ENCODE data around the gene DNAH1. TPM values are rescaled to one million over a fixed set of nuclear protein-coding genes. Genes with fewer than 3 reads are reported as not detected.

DNAH1 gene
- total RNA-seq, 1 donor from 2014 or later: 8.9 TPM

DNA sequence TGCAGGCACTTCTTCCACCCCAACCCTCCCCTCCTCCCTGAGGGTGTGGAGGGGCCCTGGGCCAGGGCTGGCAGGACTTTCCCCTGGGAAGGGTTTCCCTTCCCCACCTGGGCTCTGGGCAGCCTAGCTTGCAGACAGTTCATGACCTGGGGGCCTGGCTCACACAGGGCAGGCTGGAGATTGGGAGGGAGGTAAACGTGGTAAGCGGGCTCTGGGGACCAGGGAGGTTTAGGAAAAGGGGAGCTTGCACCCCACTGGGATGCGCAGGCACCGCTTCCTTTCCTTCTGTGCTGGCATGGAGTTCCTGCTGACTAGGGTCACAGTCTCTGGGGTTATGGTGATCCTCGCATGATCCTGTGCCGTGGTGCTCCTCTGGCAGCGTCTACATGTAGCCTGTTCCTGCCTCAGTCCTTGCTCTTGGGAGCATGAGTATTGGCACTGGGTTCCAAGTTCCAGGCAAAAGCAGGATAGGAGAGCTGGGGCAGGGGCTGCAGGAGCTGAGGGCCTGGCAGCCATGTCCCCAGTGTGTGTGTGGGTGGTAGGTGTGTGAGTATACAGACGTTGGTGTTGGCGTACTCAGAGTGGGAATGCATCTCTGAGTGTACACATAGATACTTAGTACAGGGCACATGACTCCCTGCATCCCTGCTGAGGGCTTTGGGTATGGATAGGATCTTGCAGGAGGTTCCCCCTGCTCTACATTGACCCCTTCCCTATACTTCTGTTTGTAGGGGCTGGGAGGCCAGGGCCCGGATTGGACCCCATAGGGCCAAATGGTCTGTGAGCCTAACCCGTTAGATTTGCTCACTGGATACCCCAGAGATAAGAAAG lies 21.6 kb upstream of the DNAH1 start:
- H3K4me3 Mint-ChIP-seq (ENCODE audit: unreplicated experiment): no peak overlapping the region
- no peaks in the 10 kb centered on the region for H3K36me3 Mint-ChIP-seq (ENCODE audit: unreplicated experiment)
- TF ChIP-seq, protein P1, sequence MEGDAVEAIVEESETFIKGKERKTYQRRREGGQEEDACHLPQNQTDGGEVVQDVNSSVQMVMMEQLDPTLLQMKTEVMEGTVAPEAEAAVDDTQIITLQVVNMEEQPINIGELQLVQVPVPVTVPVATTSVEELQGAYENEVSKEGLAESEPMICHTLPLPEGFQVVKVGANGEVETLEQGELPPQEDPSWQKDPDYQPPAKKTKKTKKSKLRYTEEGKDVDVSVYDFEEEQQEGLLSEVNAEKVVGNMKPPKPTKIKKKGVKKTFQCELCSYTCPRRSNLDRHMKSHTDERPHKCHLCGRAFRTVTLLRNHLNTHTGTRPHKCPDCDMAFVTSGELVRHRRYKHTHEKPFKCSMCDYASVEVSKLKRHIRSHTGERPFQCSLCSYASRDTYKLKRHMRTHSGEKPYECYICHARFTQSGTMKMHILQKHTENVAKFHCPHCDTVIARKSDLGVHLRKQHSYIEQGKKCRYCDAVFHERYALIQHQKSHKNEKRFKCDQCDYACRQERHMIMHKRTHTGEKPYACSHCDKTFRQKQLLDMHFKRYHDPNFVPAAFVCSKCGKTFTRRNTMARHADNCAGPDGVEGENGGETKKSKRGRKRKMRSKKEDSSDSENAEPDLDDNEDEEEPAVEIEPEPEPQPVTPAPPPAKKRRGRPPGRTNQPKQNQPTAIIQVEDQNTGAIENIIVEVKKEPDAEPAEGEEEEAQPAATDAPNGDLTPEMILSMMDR (IDR thresholded peaks at IDR 0.05; ENCODE audit: partially characterized antibody, unreplicated experiment): no peak
- H3K9me3 Mint-ChIP-seq (ENCODE audit: unreplicated experiment): peaks cover 3% of the 10 kb centered on the region
- peaks cover 9% of the 10 kb centered on the region for H3K27me3 Mint-ChIP-seq (ENCODE audit: unreplicated experiment)
- no peak for DNase-seq
- H3K27ac Mint-ChIP-seq (ENCODE audit: unreplicated experiment): no peak overlapping the region
- H3K4me1 Mint-ChIP-seq (ENCODE audit: low read depth, unreplicated experiment): peaks cover 24% of the 10 kb centered on the region

DNA sequence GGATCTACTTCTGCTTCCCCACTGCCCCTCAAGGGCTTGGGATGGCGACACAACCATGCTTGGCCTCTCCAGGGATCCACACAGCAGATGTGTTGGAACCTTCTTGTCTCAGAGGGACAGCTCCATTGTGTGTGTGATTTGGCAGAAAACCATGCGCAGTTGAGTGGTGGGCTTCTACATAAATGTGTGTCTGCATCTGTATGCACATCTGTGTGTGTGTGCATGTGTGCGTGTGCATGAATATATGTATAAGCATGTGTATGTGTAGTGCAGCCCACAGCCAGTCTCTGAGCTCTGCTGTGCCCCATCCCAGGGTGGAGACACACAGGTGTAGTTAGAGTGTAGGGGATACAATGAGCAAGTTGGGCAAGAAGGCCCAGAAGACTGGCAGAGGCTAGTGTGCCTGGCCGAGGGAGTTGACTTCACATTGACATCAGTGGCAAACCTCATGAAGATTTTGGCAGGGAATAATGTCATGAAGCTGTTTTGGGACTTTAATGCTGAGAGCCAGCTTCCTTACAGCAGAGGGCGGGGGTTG lies 20.4 kb upstream of the DNAH1 start:
- H3K27me3 Mint-ChIP-seq (ENCODE audit: unreplicated experiment): peaks cover 9% of the 10 kb centered on the region
- no peak overlapping the region for H3K27ac Mint-ChIP-seq (ENCODE audit: unreplicated experiment)
- no peak overlapping the region for H3K4me3 Mint-ChIP-seq (ENCODE audit: unreplicated experiment)

DNA sequence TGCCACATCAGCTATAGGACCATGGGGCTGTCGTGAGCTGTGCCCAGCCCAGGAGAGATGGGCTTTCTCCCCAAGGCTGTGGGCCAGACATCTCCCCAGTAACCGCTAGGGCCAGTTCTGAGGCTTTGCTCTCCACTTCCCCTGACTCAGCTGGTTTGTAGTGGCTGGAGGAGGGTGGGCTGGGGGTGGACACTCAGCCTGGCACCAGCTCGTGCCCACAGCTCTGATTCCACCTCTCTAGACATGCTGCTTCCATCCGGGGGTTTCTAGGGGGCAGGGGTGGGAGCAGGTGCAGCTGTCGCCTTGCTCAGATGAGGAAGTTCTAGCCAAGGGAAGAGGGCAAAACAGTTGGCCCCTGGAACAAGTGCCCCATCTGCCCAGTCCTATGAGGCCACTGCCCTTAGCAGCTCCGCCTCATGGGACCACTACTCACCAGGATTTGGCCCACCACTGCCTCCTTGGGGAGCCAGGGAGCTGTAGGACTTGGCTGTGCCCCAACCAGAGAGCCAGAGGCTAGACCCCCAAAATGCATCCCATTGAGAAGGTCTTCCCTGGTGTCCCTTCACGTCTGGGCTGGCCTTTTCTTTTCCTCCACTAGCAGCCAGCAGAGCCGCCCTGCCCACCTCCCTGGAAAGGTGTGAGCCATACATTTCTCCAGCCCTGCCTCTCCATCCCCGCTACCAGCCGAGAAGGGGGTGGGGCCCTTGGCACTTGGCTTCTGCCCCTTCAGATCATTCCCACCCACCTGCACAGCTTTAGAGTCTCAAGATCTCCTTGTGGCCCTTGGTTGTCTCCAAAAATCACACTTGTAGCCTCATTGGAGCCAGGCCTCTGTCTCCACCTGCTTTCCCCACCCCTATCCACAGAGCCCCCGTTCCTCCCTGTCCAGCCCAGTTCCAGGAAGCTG lies 18.6 kb upstream of the DNAH1 start:
- peak overlapping the region; percentile 22 for H3K27ac Mint-ChIP-seq (ENCODE audit: unreplicated experiment)
- H3K4me3 Mint-ChIP-seq (ENCODE audit: unreplicated experiment): peak overlapping the region; percentile 55
- no peaks in the 10 kb centered on the region for H3K36me3 Mint-ChIP-seq (ENCODE audit: unreplicated experiment)
- H3K27me3 Mint-ChIP-seq (ENCODE audit: unreplicated experiment): peaks cover 15% of the 10 kb centered on the region
- H3K4me1 Mint-ChIP-seq (ENCODE audit: low read depth, unreplicated experiment): peaks cover 28% of the 10 kb centered on the region
- peaks cover 3% of the 10 kb centered on the region for H3K9me3 Mint-ChIP-seq (ENCODE audit: unreplicated experiment)
- TF ChIP-seq, protein P1 (IDR thresholded peaks at IDR 0.05; ENCODE audit: partially characterized antibody, unreplicated experiment): no peak
- DNase-seq: no peak

More for the DNA sequence above, 20.4 kb upstream of the DNAH1 start:
- peaks cover 25% of the 10 kb centered on the region for H3K4me1 Mint-ChIP-seq (ENCODE audit: low read depth, unreplicated experiment)
- no peak for DNase-seq
- H3K36me3 Mint-ChIP-seq (ENCODE audit: unreplicated experiment): no peaks in the 10 kb centered on the region
- TF ChIP-seq, protein P1 (IDR thresholded peaks at IDR 0.05; ENCODE audit: partially characterized antibody, unreplicated experiment): no peak
- H3K9me3 Mint-ChIP-seq (ENCODE audit: unreplicated experiment): peaks cover 3% of the 10 kb centered on the region

DNA sequence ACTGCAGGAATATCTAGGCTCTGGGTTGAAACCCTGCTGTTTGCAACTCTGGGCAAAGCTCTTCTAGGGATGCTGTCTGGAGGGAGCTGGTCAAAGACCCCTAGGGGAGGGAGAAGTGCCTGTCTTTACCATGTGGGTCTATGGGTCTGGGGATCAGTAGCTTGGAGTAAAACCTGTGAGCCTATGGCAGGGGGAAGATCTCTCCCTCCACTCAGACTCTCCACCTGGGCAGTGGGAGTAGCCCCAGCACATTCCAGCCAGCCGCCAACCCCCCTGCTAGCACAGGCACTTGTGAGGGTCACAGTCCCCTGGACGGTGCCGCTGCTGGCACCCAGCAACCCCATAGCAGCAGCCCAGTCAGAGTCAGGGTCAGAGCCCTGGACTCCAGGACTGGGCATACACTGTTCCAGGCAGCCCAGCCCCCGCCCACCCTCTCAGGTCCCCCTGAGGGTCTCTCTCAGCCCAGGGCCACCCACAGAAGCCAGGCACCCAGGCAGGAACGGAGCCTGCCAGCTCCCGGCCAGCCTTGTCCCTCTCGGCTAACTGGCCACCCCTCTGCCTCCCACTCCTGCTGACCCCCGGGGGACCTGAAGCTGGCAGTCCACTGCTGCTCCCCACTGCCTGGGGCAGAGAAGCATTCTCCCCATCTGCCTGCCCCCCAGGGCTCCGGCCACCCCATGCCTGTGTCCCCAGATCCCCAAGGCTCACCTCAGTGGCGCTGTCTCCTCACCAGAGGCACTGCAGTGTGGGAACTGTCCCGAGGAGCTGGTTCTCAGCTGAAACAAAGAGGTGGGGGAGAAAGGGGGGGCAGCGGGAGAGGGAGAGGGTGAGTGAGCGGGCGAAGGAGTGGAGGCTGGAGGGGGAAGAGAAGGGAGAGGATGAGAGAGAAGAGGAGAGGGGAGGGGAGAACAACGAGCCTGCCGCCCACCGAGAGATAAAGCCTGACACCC lies 17.7 kb upstream of the DNAH1 start:
- Mint-ChIP-seq H3K27me3 (ENCODE audit: unreplicated experiment) (peaks cover 15% of the 10 kb centered on the region), H3K4me3 (ENCODE audit: unreplicated experiment) (peak overlapping the region; percentile 55), H3K36me3 (ENCODE audit: unreplicated experiment) (peaks cover 3% of the 10 kb centered on the region), H3K27ac (ENCODE audit: unreplicated experiment) (peak overlapping the region; percentile 52), H3K4me1 (ENCODE audit: low read depth, unreplicated experiment) (peaks cover 32% of the 10 kb centered on the region), H3K9me3 (ENCODE audit: unreplicated experiment) (peaks cover 6% of the 10 kb centered on the region)
- TF ChIP-seq, protein P1 (IDR thresholded peaks at IDR 0.05; ENCODE audit: partially characterized antibody, unreplicated experiment): no peak
- no peak for DNase-seq

Measured in glutamatergic neuron (in vitro differentiated cells).